DMS153 (cell line): ENCODE measurements around the gene PIF1.
"Not testable (repeated sequence)": the region's sequence is repeated elsewhere in the genome, so short reads cannot be mapped to it uniquely, and the experiment has no call there.

Experiments used
- DNase-seq: peaks from one replicate; lab custom pipeline; 2025; lab: John Stamatoyannopoulos, UW

The PIF1 gene

DNA sequence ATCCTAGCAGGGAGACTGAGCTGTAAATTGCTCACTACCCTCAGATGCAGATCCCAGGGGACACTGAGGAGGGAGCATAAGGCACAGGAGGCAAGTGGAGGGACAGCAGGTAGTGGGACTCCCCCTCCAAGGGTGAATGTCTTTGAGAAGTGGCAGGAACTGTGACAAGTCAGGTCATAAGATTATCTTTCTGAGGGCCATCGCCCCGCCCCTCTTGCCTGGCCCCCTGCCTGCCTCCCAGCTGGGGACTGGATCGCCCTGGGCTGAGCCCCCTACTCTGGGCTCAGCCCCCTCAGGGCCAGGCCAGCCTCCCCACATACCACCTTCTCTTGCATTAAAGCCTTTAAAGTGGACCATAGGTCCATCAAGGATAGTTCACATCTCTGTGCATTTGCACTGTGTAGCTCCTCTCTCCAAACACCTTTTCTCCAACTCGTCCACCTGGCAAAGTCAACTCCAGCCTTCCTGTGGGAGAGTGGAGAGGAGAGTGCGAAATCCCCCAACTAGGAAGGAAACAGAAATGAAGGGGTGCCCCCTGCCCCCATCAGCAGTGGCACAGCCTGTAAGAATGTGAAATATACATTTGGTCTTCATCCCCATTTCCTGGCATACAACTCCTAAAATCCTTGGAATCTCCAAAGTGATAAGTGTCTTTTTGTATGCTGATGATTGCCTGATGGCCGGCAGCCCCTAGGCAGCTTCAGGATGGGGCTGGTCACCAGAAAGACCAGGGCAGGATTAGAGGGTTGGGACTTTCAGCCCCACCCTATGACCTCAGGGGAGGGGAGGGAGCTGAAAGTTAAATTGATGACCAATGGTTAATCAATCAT lies 14.7 kb downstream of the PIF1 start:
- no peak for DNase-seq

DNA sequence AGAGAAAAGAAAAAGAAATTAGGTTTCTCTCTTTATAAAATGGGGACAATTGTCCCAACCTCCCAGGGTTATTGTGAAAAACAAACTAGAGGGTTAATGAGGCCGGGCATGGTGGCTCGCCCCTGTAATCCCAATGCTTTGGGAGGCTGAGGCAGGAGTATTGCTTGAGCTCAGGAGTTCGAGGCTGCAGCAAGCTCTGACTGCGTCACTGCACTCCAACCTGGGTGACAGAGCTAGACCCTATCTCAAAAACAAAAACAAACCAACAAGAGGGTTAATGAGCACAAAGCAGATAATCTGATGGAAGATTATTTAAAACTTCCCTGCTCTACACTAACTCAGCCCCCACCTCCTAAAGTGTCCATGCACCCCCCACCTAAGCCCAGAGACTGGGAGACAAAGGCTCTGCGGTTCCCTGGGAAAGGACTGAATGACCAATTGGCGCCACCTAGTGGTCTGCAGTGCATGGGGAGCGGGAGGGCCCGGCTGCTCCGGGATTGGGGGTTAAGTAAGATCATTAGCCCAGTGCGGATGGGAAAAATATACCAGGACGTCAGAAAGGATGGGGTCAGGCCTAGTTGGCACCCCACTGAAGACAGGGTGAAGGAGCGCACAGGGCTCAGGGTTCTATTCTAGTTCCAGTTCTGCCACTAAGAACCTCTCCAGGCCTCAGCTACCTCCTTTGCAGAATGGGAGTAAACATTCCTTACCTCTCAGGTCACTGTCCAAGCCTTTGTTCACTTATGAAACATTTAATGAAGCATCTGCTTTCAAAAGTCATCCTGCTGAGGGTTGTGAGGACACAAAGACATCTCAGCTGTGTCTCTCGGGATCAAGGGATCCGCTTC lies 15.6 kb downstream of the PIF1 start:
- DNase-seq = no peak

DNA sequence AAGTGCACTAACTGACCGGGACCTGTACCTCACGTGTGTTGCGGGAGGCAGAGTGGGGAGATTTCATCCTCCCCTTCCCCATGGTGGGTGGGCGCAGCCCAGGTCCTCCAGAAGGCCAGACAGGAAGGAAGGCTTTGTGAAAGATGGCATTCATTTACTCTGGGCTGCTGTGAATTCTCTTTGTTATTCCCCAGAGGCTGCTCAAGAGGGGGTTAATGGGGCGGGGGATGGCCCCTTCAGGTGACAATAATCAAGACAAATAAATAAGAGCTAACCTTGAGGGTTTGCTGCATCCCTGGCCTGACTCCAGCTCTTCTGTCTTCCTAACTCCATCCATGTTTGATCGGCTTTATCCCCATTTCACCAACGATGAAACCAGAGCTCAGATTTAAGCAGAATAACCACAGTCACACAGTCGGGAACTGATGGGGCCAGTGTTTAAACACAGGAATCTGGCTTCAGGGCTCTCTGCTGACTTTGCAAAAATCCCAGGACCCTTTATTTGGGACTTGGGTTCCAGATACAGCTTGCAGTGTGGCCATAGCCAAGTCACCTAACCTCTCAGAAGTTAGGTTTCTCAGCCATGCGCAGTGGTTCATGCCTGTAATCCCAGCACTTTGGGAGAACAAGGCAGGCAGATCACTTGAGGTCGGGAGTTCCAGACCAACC lies 16.5 kb downstream of the PIF1 start:
- DNase-seq = no peak

DNA sequence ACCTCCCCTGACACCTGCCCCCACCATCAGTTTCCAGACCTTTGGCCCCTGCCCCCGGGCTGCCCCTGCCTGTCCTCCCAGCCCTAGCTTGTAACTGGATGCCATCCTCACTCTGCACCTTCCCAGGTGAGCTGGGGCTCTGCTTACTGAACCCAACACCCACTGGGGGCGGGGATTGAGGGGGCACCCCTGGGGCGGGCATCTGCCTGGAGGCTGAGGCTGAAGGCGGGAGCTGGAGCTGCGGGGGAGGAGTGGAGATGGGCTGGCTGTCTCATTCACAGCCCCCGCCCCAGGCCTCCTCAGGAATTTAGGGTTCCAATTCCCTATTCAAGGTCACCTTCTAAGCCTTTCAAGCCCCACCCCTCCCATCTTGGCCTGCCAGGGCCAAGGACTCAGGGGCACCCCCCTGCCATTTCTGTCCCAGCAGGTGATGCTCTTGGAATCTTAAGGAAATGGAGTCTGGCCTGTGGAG lies 17.7 kb downstream of the PIF1 start:
- no peak for DNase-seq

- no peak for DNase-seq
These were observed 18.2 kb downstream of the PIF1 start for GRCh38 chr15:64807051-64807749.

- DNase-seq = no peak
These were observed 18.9 kb downstream of the PIF1 start for GRCh38 chr15:64806509-64806908.

- DNase-seq = no peak
These were observed 20.8 kb downstream of the PIF1 start for GRCh38 chr15:64804619-64805018.

DNA sequence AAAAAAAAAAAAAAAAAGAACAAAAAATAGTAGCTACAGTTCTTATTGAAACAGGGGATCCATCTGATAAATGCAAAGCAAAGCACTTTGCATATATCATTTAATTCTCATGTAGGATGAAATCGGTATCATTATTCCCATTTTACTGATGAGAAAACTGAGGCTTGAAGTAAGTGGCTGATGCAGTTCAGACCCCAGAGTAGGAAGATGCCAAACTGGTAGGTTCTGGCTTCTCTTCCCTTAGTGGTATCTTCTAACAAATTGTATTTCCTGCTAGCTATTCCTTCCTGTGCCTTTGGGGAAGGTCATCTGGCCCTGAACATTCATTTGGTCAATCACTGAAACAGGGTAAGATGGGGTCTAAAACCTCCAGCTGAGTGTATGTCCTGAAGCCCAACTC lies 21.9 kb downstream of the PIF1 start:
- no peak for DNase-seq

DNA sequence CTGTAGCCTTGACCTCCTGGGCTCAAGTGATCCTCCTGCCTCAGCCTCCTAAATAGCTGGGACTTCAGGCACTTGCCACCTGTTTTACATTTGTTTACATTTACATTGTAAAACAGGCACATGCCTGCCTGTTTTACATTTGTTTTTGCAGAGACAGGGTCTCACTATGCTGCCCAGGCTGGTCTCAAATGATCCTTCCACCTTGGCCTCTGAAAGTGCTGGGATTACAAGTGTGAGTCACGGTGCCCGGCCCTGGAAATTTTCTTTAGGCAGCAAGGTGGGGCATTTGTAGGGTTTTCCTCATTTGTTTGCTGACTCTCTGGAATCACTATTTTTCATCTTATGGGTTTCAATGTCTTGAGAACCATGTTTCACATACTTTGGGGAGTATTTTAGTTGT lies 25.0 kb downstream of the PIF1 start:
- no peak for DNase-seq

GRCh38 chr15:64798905-64799304 lies 26.5 kb downstream of the PIF1 start:
- DNase-seq = not testable (repeated sequence)

DNA sequence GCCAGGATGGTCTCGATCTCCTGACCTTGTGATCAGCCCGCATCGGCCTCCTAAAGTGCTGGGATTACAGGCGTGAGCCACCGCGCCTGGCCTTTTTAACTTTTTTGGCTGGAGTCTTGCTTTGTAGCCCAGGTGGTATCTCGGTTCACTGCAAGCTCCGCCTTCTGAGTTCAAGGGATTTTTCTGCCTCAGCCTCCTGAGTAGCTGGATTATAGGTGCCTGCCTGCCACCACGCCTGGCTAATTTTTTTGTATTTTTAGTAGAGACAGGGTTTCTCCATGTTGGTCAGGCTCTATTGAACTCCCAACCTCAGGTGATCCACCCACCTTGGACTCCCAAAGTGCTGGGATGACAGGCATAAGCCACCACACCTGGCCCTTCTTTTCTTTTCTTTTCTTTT lies 29.5 kb downstream of the PIF1 start:
- not testable (repeated sequence) for DNase-seq

DNA sequence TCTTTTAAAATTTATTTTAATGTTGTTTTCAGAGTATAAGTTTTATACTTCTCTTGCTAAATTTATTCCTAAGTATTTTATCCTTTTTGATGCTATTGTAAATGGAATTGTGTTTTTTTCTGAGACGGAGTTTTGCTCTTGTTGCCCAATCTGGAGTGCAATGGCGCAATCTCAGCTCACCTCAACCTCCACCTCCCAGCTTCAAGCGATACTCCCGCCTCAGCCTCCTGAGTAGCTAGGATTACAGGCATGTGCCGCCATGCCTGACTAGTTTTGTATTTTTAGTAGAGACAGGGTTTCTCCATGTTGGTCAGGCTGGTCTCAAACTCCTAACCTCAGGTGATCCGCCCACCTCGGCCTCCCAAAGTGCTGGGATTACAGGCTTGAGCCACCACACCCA lies 30.1 kb downstream of the PIF1 start:
- DNase-seq = not testable (repeated sequence)

GRCh38 chr15:64792282-64792681 lies 33.2 kb downstream of the PIF1 start:
- DNase-seq = no peak

- DNase-seq = no peak
These were observed 34.0 kb downstream of the PIF1 start for GRCh38 chr15:64791401-64791800.

GRCh38 chr15:64783796-64784195 lies 41.7 kb downstream of the PIF1 start:
- DNase-seq = no peak

- no peak for DNase-seq
These were observed 42.7 kb downstream of the PIF1 start for GRCh38 chr15:64782751-64783150.

GRCh38 chr15:64781299-64781698 lies 44.1 kb downstream of the PIF1 start:
- no peak for DNase-seq

GRCh38 chr15:64780600-64781156 lies 44.8 kb downstream of the PIF1 start:
- DNase-seq = no peak

GRCh38 chr15:64779630-64780029 lies 45.8 kb downstream of the PIF1 start:
- no peak for DNase-seq

DNA sequence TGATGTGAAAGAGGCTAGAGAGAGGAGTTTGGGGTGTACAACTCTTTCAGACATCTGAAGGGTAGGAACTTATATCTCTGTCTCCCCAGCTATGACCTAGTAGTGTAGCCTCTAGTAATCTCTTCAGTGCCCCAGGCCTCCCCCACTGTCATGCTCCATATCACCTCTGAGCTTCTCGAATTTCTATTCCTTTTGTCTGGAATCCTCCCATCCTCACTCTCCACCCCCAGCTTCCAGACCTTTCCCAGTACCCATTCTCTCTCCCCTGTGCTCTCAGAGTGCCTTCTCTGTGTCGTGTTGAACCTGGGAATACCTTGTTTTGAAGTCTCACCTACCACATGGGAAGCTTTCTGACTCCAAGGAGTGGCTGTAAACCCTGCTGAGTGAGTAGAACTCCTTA lies 46.4 kb downstream of the PIF1 start:
- no peak for DNase-seq

DNA sequence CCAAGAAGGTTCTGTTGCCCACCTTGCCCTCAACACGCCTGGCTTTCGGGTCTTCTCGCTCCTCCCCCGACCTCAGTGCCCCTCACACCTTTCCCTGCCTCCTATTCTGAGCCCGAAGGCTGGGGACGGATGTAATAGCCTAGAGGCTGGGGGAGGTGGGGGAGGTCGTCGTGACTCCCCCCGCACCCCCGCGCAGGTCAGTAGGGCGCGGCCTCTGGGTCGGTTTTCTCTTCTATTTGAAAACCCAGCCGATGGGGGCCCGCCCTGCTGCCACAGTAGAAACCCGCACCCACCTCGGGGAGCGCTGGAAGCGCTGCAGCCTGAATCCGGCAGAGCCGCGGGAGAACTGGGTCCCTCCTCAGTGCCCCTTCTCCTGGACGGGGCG lies 49.1 kb downstream of the PIF1 start:
- no peak for DNase-seq
